Hepatic stellate cell (primary cell): ENCODE measurements around the gene NAB1.

Experiments
- DNase-seq: peaks from one replicate; pipeline ENCODE4 v3.0.0; 2011; ENCODE audit warnings: low spot score

The NAB1 gene

GRCh38 chr2:190637281-190637734 is 11.6 kb upstream of the NAB1 start:
- no peak for DNase-seq

DNA sequence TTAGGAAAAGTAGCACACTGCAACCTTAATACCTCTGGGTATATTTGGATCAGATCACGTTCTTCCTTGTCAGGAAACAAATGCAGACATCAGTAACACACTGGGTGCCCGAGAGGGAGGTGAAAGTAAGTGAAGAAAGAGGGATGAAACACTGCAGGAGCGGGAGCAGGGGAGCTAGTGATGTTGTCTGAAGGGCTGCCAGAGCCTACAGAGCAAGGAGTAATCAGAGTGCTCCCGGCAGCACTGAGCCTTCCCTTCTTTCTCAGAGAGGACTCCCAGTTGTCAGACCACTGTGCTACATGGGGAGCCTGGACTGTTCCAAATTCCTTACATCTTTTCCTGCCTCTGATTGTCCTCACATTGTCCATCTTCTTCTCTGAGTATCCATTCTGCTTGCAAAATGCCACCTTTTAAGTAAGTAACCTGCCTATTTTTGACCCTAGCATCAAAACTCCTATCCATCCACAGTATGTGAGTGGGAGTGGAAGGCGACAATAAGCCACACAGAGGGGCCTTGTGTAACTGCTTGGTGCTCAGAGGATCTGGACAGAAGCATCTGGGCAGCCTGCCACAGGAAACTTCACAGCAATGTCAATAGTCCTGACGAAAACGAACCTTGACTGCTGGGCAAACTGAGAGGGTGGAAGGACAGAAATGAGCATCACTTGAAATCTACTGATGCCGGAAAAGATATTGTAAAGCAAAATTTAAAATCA is 10.8 kb upstream of the NAB1 start:
- DNase-seq = no peak

DNA sequence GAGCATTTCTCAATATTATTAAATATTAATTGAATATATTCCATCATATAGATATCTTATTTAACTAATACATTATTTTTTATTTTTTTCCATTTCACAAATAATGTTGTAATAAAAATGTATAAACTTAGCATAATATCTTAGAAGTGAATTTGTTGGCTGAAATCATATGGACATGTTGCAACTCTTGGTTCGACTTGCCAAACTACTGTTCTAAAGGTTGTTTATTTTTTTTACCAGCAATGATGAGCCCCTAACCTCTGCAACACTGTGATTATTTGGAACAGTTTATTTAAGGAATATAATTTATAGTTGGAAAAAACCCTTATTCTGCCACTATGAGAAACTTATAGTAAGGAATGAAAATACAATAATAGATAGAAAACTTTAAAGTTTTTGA is 8.8 kb upstream of the NAB1 start:
- DNase-seq = no peak

DNA sequence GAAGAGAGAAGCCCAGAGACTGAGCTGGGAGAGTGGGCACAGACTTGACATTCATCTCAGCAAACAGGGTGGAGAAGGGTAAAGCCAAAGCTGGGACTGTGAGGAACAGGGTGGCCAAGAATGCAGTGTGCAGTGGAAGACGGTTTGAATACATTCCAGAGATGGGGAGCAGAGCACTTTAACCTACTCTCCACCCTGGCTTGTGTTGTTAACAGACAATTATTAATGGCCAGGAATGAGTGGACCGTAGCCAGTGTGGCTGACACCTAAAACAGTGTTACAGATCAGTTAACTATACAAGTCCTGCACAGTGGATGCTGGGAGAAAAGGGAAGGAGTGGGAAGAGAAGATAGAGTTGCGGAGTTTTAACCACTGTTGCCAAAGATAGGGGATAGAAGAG is 7.4 kb upstream of the NAB1 start:
- DNase-seq = no peak

GRCh38 chr2:190646780-190647522 is 1.9 kb upstream of the NAB1 start:
- DNase-seq = peak; percentile 29

- peak; percentile 84 for DNase-seq
Observed at GRCh38 chr2:190648289-190649034, 421 bp upstream of the NAB1 start.

GRCh38 chr2:190649798-190650390 is 1.0 kb downstream of the NAB1 start:
- peak; percentile 13 for DNase-seq

- no peak for DNase-seq
Observed at GRCh38 chr2:190651413-190651812, 2.5 kb downstream of the NAB1 start.

DNA sequence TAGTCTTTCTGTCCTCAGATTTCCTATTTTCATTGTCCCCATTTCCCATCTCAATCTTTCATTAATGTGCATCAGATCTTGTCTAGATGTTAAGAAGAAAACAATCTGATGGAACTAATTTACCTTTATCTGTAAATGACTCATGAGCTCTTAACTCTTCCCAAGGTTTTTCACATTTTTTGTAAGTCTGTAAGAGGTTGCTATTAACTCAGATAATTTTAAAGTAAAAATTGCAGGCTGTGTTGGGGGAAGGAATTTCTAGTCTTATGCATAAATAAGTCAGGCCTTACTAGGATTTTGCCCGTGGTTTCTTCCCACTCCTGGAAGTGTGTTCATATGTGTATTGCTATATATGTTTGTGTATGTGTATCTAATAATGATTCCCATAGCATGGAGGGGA is 4.3 kb downstream of the NAB1 start:
- DNase-seq = no peak

GRCh38 chr2:190653931-190654330 is 5.0 kb downstream of the NAB1 start:
- no peak for DNase-seq

- DNase-seq = no peak
Observed at GRCh38 chr2:190655113-190655512, 6.2 kb downstream of the NAB1 start.

DNA sequence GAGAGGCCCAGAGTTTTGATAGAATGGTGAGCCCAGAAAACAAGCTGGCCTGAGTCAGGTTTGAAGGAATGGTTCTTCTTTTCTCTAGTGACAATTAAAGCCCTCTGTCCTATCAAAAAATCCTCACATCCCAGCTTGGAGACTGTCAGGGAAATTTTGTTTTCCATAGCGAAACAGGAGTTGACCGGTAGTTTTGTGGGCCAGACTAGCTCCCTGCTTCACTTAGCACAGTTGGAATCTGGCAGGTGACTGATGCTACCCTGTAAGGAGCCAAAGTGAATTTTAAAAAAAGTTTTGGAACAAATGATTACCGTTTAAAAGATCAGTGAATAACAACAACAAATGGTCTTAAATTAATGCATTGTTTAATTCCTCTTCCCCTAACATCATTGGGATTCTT is 6.7 kb downstream of the NAB1 start:
- DNase-seq = no peak

DNA sequence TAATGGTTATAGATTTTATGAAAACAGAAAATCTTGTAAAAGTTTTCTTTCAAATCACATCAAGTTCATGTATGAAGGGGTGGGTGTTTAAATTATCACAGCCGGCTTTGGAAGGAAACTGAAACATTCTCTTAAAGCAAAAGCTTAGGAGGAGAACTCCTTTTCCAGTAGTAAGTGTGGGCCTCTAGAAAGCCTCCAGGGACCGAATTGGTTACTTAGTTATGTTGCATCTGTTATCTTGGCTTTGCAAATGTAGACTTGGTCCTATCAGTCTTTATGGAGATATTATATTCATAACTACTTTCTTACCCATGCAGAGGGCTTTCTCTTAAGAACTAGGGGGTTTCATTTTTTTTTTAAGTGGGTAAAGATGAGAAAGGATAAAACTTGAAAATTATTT is 7.4 kb downstream of the NAB1 start:
- DNase-seq = no peak

- DNase-seq = no peak
Observed at GRCh38 chr2:190657474-190658255, 8.8 kb downstream of the NAB1 start.

DNA sequence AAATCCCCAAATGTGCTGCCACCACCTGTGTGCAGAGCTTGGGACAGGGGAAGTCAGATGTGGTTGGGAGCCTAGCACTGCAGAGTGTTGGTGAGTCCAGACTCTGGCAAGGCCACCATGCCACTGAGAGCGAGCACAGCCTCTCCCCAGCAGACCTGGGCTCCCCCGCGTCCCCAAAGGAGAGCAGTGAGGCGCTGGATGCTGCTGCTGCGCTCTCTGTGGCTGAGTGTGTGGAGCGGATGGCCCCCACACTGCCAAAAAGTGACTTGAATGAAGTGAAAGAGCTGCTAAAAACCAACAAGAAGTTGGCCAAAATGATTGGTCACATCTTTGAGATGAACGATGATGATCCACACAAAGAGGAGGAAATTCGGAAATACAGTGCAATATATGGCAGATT is 10.7 kb downstream of the NAB1 start:
- no peak for DNase-seq

- DNase-seq = no peak
Observed at GRCh38 chr2:190662754-190663153, 13.9 kb downstream of the NAB1 start.

GRCh38 chr2:190663348-190663747 is 14.5 kb downstream of the NAB1 start:
- no peak for DNase-seq

DNA sequence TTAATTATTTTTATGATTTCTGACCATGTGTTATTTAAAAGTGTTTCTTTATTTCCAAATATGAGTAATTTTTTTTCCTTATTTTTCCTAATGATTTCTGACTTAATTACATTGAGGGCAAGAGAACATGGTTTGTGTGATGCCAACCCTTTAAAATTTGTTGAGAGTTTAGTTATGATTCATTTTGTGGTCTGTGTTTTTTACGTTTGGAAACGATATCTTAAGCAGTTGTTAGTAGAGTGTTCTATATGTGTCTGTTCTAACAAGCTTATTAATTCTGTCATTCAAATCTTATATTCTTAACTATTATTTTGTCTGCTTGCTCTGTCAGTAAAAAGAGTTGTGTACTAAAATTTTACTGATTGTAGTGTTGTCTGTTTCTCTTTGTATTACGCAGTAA is 15.0 kb downstream of the NAB1 start:
- DNase-seq = no peak

- no peak for DNase-seq
Observed at GRCh38 chr2:190664240-190664639, 15.4 kb downstream of the NAB1 start.

DNA sequence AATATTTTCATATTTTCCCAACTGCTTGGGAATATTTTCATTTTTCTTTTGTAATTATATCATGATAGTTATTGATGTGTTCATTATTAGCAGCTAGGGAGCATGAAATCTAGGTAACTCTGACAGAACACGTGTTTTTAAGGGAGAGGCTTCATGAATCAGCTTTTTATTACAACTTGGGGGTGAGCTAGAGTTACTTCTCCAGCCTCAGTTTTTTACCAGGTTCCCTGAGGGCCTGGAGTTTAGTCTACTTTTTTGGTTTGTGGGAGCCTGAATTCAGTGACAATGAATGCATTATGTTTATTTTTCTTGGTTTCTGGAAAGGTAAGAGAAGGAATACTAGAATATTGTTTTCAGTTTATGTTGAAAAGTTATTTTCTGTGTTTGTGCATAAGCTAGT is 18.0 kb downstream of the NAB1 start:
- DNase-seq = no peak

- DNase-seq = no peak
Observed at GRCh38 chr2:190668892-190669291, 20.0 kb downstream of the NAB1 start.
